Measurements from ENCODE around the gene MTSS2.

MTSS2 gene

DNA sequence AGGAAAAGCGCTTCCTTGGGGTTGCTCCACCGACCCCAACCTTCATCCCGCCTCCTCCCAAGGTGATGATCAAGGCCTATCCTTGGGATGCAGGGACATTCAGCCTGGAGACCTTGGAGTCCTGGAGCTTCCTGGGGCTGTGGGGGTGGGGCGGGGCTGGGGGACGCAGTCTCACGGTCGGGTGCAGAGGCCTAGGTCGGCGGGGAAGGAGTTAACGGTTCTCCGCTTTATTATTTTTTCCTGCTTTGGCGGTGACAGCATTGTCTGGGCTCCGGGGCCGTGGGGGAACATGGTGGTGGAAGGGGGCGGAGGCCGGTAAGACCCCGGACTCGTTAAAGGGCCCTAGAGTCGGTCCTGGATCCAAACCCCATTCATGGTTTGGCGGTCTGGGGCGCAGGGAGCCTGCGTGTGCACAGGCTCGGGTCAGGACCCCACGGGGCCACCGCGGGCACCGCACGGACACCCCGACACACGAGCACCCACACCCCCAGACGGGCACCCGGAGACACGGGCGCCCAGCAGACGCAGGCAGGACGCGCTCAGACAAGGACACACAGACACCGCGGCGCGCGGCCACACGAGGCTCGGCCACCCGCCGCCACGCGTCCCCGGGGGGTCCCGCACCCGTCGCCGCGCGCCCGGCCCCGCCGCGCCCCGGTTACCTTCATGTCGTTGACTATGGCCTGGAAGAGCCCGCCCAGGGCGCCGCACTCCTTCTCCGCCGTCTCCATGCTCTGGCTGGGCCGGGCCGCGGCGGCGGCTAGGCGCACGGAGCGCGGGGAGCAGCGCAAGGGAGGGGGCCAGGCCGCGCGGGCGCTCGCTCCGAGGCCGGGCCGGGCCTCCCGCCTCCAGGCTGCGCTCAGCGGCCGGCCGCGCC is 554 bp downstream of the MTSS2 start:
- H3K4me3 ChIP-seq (ENCODE audit: low read depth, low read length), result no peak overlapping the region
- TF ChIP-seq, protein P1, sequence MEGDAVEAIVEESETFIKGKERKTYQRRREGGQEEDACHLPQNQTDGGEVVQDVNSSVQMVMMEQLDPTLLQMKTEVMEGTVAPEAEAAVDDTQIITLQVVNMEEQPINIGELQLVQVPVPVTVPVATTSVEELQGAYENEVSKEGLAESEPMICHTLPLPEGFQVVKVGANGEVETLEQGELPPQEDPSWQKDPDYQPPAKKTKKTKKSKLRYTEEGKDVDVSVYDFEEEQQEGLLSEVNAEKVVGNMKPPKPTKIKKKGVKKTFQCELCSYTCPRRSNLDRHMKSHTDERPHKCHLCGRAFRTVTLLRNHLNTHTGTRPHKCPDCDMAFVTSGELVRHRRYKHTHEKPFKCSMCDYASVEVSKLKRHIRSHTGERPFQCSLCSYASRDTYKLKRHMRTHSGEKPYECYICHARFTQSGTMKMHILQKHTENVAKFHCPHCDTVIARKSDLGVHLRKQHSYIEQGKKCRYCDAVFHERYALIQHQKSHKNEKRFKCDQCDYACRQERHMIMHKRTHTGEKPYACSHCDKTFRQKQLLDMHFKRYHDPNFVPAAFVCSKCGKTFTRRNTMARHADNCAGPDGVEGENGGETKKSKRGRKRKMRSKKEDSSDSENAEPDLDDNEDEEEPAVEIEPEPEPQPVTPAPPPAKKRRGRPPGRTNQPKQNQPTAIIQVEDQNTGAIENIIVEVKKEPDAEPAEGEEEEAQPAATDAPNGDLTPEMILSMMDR (IDR thresholded peaks at IDR 0.05; ENCODE audit: borderline replicate concordance, insufficient read depth, low read depth, low read length), result no peak

DNA sequence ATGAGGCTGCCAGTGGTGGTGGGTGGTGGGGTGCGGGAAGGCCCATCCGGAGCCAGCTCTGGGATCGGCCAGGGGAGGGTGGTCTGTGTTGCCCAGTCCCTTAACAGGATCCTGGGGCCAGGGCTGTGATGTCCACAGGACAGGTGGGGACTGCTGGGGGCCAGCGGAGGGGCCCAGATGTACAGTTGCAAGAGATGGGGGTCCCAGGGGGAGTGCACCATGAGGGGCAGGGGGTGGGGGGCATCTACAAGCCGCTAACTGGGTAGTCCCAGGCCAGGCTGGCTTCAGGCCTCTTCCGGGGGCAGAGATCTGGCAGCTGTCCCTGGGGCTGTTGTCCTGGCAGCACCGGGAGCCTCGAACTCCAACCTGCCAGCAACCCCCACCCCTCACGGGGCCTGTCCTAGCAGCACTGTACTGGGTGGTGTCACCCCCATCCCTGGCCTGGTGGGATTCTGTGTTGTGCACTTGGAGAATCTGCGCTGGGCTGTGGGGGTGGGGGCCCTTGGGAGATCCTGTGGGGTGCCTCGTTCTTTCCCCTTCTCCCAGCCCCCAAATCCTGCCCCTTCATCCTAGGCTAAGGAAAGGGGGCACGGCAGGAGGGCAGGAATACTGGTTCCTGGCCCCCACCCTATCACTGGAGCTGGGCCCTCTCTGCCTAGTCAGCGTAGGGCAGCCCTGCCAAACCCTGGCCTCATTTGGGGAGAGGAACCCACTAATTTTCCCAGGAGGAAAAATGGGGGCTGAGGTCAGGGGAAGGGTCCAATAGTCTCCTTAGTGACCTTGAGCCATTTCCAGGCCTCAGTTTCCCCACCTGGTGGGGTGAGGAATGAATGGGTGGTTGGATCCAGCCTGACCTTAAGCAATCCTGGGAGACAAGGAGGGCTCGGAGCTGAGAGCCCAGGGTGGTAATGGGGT is 1.4 kb downstream of the MTSS2 start:
- TF ChIP-seq, protein P1 (IDR thresholded peaks at IDR 0.05; ENCODE audit: borderline replicate concordance, insufficient read depth, low read depth, low read length), result no peak
- no peak overlapping the region for H3K4me3 ChIP-seq (ENCODE audit: low read depth, low read length)

DNA sequence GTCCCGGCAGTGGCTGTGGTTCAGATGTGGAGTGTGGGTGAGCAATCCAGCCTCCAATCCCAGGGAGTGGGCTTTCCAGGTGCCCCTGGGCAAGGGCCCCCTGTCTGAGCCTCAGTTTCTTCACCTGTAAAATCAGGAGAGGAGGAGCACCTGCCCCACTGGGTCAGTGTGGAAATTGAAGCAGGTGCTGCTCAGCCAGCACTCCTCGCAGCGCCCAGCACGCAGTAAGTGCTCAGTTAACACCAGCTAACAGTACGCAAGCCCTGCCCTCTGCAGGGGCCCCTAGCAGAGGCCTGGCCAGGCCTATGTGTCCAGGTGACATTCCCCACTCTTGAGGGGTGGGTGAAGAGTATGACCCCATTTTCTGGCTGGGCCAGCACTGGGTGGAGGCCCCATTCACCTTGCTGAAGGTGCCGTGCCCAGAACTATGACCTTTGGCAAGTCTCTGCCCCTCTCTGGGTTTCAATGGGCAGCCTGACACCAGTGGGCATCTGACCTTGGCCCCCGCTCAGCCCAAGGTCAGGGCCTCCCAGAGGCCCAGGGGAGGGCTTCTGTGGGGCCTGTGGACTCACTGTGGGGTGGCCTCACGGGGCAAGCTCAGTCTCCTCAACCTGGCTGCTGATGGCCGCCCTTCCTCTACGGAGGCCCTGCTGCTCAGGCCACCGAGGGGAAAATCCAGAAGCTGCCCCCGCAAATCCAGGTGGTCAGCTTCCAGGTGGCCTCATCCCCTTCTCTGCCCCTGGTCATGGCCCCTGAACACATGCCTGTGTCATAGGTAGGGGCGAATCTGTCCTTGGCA is 2.5 kb downstream of the MTSS2 start:
- H3K4me3 ChIP-seq (ENCODE audit: low read depth, low read length), result no peak overlapping the region
- TF ChIP-seq, protein P1 (IDR thresholded peaks at IDR 0.05; ENCODE audit: borderline replicate concordance, insufficient read depth, low read depth, low read length), result no peak

DNA sequence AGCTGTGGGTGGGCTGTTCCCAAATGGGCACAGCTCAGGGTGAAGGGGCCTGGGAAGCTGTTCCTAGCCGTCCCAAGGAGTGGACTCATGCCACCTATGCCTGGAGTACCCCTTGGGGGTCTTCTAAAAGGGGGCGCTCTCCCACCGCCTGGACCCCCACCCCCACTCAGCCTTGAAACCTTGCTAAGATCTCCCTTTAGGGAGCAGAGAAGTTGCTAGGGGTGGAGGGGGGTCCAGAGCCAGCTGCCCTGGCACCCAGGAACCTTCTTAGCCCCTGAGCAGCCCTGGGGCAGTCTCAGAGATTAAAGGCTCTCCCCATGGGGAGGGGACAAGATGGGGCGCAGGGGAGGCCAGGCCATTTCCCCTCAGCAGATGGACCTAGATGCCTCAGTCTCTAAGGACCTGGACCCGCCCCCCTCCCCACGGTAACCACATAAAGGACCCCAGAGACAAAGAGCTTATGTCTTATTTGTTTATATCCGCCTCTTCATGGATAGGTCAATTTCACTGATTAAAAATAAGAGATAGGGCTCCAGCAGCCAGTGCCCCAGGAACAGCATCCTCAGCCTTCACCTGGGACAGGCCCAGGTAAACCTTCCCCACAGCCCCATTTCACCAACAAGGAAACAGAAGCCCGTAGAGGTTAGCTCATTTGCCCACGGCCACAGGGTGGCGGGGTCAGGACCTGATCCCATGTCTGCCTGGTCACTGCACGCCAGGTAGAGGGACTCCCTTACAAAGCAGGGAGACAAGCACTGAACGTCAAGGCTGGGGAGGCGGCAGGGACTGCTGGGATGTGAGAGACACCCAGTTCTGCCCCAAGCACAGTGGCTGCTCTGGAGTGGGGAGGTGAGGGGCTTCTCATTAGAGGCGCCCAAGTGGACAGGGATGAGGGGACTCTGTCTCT is 3.4 kb downstream of the MTSS2 start:
- no peak overlapping the region for H3K4me3 ChIP-seq (ENCODE audit: low read depth, low read length)

DNA sequence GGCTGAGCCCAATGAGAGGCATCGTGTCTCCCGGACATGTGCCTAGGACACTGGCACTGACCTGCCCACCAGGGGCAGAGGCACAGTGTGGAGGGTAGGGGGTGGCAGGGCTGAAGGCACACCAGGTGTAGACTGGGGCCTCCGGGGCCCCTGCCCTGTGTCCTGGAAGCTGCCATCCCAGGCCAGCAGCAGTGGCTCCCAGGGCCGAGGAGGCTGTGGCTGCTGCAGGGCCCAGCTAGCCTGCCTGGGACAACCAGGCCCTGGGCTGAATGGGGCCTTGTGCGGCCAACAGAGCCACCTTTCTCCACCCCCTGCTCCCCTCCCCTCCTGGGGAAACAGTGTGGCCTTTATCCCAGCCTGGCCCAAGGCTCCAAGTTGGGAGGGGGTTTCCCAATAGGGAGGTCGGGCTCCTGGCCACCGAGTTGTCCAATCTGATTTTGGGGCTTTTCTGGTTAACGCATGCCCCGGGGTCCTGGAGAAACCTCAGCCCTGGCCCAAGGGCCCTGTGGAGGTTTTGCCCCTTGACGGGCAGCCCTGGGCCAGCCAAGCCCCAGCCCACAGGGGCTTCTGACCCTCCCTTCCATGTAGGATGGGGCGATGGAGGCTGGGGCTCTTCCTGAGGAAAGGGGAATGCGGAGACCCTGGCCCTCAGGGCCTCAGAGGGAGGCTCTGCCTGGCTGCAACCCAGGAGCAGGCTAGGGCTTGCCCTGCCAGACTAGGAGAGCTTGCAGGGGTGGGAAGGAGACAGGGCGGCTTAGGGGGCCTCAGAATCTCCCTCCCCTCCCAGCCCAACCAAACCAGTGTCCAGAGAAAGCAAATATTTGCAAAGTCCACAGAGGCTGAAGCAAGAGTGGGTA is 4.2 kb downstream of the MTSS2 start:
- TF ChIP-seq, protein P1 (IDR thresholded peaks at IDR 0.05; ENCODE audit: borderline replicate concordance, insufficient read depth, low read depth, low read length), result no peak
- H3K4me3 ChIP-seq (ENCODE audit: low read depth, low read length), result no peak overlapping the region

More for the DNA sequence above, 3.4 kb downstream of the MTSS2 start:
- TF ChIP-seq, protein P1 (IDR thresholded peaks at IDR 0.05; ENCODE audit: borderline replicate concordance, insufficient read depth, low read depth, low read length), result no peak

All from GM12875 (cell line).